ACC112 (cell line): Measurements from ENCODE around the gene ENGASE.
"Not testable (repeated sequence)": the region's sequence is repeated elsewhere in the genome, so short reads cannot be mapped to it uniquely, and the experiment has no call there.

ENCODE experiments used
- H2AFZ ChIP-seq: fragments of 200-600 bp; sonication (generic); one replicate; pipeline ENCODE4 v1.6.0; 2017; ENCODE audit warnings: antibody characterized with exemption, low read length; ENCODE audit not compliant: unreplicated experiment
- H3K27ac ChIP-seq: fragments of 200-600 bp; sonication (generic); 2 replicates; pipeline ENCODE4 v1.5.1; 2014; ENCODE audit warnings: low read depth, mild to moderate bottlenecking, antibody characterized with exemption, low read length, moderate library complexity
- H3K27me3 ChIP-seq: fragments of 200-600 bp; sonication (generic); 2 replicates; pipeline ENCODE4 v1.6.1; 2014; ENCODE audit warnings: mild to moderate bottlenecking, antibody characterized with exemption, low read length, moderate library complexity, mixed read lengths; ENCODE audit not compliant: insufficient read depth
- H3K36me3 ChIP-seq: fragments of 200-600 bp; sonication (generic); 2 replicates; pipeline ENCODE4 v1.6.1; 2016; ENCODE audit warnings: mild to moderate bottlenecking, antibody characterized with exemption, low read length, moderate library complexity, mixed read lengths; ENCODE audit not compliant: insufficient read depth
- H3K4me1 ChIP-seq: fragments of 200-600 bp; sonication (generic); one replicate; pipeline ENCODE4 v1.6.1; 2016; ENCODE audit warnings: low read length, mixed read lengths; ENCODE audit not compliant: insufficient read depth, unreplicated experiment, control insufficient read depth
- H3K4me3 ChIP-seq: fragments of 200-600 bp; sonication (generic); 2 replicates; pipeline ENCODE4 v1.5.1; 2014; ENCODE audit warnings: mild to moderate bottlenecking, low read depth, low read length
- H3K79me2 ChIP-seq: fragments of 200-600 bp; sonication (generic); one replicate; pipeline ENCODE4 v1.6.0; 2016; ENCODE audit warnings: low read length; ENCODE audit not compliant: control insufficient read depth, unreplicated experiment, insufficient read depth

The ENGASE gene

GRCh38 chr17:79073706-79074088 is 927 bp upstream of the ENGASE start:
- Histone ChIP-seq H3K79me2 (no peaks in the 10 kb centered on the region), H3K4me1 (peaks cover 6% of the 10 kb centered on the region), H3K36me3 (no peaks in the 10 kb centered on the region), H2AFZ (no peak overlapping the region), H3K27ac (no peak overlapping the region), H3K27me3 (no peaks in the 10 kb centered on the region), H3K4me3 (no peak overlapping the region)

DNA sequence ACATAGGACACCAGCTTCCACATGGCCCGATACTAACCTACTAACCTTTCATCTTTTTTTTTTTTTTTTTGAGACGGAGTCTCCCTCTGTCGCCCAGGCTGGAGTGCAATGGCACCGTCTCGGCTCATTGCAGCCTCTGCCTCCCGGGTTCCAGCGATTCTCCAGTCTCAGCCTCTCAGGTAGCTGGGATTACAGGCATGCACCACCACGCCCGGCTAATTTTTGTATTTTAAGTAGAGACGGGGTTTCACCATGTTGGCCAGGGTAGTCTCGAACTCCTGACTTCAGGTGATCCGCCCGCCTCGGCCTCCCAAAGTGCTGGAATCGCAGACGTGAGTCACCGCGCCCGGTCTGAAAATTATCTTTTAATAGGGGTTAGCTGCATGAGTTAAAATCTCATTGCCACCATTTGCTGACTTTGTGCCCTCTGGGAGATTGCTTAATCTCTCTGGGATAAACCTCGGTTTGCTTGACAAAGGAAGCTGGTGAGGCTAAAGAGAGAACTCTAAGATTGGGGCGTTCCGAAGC is 439 bp upstream of the ENGASE start:
- not testable (repeated sequence) for H3K27ac ChIP-seq, H3K79me2 ChIP-seq, H3K4me1 ChIP-seq, H3K27me3 ChIP-seq, H3K4me3 ChIP-seq, H2AFZ ChIP-seq, H3K36me3 ChIP-seq

- no peaks in the 10 kb centered on the region for H3K79me2 ChIP-seq
- peak overlapping the region; percentile 87 for H3K4me3 ChIP-seq
- H3K36me3 ChIP-seq = no peaks in the 10 kb centered on the region
- no peaks in the 10 kb centered on the region for H3K27me3 ChIP-seq
- peak overlapping the region; percentile 93 for H2AFZ ChIP-seq
- H3K27ac ChIP-seq = no peak overlapping the region
- H3K4me1 ChIP-seq = peaks cover 6% of the 10 kb centered on the region
Measured at GRCh38 chr17:79075446-79075750, 774 bp downstream of the ENGASE start.

GRCh38 chr17:79075861-79076406 is 1.3 kb downstream of the ENGASE start:
- Histone ChIP-seq H3K4me3 (peak overlapping the region; percentile 87), H3K4me1 (peaks cover 6% of the 10 kb centered on the region), H3K36me3 (no peaks in the 10 kb centered on the region), H3K79me2 (no peaks in the 10 kb centered on the region), H3K27me3 (no peaks in the 10 kb centered on the region), H3K27ac (no peak overlapping the region), H2AFZ (peak overlapping the region; percentile 93)

DNA sequence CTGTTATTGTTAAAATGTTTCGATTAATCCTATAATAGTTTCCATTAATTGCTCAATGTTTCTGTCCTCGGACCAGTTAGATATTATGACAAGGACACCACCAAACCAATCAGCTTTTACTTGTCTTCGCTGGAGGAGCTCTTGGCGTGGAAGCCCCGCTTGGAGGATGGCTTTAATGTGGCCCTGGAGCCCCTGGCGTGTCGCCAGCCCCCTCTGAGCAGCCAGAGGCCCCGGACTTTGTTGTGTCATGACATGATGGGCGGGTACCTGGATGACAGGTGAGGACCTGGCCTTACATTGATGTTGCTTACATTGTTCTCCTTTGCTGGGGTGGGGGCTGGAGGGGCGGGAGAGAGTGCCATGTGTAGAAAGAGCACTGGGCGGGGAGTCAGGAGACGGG is 3.0 kb downstream of the ENGASE start:
- Histone ChIP-seq H3K4me1 (peaks cover 6% of the 10 kb centered on the region), H3K27me3 (no peaks in the 10 kb centered on the region), H3K36me3 (no peaks in the 10 kb centered on the region), H3K4me3 (no peak overlapping the region), H3K79me2 (no peaks in the 10 kb centered on the region), H3K27ac (no peak overlapping the region), H2AFZ (no peak overlapping the region)

DNA sequence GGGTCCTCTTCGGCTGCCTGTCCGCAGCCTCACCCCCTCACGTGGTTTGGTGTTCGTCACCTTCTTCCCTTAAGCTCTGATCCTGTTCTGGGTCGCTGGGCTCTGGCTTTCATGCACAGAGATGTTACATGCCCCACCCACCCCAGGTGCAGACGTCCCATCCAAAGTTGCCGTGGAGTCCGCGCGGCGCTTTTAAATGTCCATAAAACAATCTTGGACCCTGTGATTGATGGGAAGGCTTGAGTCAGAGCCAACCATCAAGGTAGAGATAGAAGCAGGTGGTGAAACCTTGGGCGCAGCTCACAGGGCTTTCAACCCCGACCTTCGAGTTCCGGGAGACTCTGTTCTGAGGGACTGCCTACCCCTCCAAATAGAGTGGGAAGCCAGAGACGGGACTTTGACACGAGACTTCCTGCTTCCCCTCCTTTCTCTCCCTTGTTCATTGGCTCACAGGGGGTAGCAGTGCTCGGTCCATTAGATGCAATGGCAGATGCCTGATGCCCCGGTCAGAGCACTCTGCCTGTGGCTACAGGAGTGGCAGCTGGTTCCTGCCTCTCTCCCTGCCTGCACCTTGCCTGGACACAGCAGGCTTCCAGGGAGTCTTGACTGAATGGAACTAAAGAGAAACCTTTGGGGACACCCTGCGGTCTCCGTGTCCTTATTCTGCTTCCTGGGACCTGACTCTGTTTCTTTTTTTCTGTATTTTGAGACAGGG is 4.0 kb downstream of the ENGASE start:
- Histone ChIP-seq H3K4me1 (peaks cover 6% of the 10 kb centered on the region), H3K79me2 (no peaks in the 10 kb centered on the region)

GRCh38 chr17:79079421-79080200 is 5.0 kb downstream of the ENGASE start:
- H3K27ac ChIP-seq = no peak overlapping the region
- no peaks in the 10 kb centered on the region for H3K27me3 ChIP-seq
- H3K4me1 ChIP-seq = peaks cover 6% of the 10 kb centered on the region
- no peaks in the 10 kb centered on the region for H3K36me3 ChIP-seq
- H3K79me2 ChIP-seq = no peaks in the 10 kb centered on the region
- no peak overlapping the region for H3K4me3 ChIP-seq
- no peak overlapping the region for H2AFZ ChIP-seq

More for the DNA sequence above, 4.0 kb downstream of the ENGASE start:
- Histone ChIP-seq H3K27me3 (no peaks in the 10 kb centered on the region), H3K4me3 (no peak overlapping the region), H3K36me3 (no peaks in the 10 kb centered on the region), H2AFZ (no peak overlapping the region), H3K27ac (no peak overlapping the region)

- no peak overlapping the region for H3K27ac ChIP-seq
- no peaks in the 10 kb centered on the region for H3K36me3 ChIP-seq
- H3K4me3 ChIP-seq = no peak overlapping the region
- no peaks in the 10 kb centered on the region for H3K79me2 ChIP-seq
- no peaks in the 10 kb centered on the region for H3K27me3 ChIP-seq
- H2AFZ ChIP-seq = no peak overlapping the region
- peaks cover 6% of the 10 kb centered on the region for H3K4me1 ChIP-seq
Measured at GRCh38 chr17:79080349-79080748, 5.7 kb downstream of the ENGASE start.

DNA sequence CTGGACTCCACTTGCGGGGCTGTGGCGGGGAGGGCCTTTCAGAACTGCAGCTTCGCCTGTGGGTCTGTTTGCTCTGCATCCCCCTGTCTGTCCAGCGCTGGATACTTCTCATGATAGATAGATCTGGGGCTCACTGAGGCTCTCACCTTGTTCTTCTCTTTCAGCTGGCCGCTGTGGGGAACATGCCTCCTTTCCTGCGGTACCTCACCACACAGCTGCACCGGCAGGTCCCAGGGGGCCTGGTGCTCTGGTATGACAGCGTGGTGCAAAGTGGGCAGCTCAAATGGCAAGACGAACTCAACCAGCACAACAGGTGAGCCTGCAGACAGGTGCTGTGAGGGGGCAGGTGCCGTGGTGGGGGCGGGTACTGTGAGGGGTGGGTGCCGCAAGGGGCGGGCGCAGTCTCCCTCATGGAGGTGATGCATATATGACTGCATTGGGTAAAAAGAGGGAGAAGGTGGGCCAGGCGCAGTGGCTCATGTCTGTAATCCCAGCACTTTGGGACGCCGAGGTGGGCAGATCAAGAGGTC is 6.2 kb downstream of the ENGASE start:
- Histone ChIP-seq H2AFZ (no peak overlapping the region), H3K4me3 (no peak overlapping the region), H3K27ac (no peak overlapping the region), H3K79me2 (no peaks in the 10 kb centered on the region), H3K36me3 (no peaks in the 10 kb centered on the region), H3K27me3 (no peaks in the 10 kb centered on the region), H3K4me1 (peaks cover 2% of the 10 kb centered on the region)

DNA sequence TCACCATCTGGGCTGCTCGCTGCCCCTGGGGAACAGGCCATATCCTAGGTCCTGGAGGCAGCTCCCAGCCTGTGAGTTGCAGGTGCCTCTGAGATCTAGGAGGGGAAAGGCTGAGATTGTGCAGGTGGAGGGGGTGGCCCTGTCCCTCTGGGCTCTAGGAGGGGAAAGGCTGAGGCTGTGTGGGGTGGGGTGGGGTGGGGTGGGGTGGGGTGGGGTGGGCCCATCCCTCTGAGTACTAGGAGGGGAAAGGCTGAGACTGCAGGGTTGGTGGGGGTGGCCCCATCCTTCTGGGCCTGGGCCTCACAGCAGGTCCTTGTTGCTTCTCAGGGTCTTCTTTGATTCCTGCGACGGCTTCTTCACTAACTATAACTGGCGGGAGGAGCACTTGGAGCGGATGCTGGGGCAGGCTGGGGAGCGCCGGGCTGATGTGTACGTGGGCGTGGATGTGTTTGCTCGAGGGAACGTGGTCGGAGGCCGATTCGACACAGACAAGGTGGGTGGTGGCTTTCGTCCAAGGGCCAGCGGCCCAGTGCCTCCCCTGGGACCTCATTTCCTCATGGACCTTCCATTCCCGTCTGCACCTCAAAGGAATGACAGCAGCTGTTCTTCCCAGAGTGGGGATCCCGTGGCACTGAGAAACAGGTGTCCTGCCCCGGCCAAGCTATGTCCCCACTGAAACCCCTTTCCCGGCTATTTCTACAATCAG is 7.1 kb downstream of the ENGASE start:
- Histone ChIP-seq H3K27ac (no peak overlapping the region), H3K79me2 (no peaks in the 10 kb centered on the region), H3K4me3 (no peak overlapping the region), H3K27me3 (no peaks in the 10 kb centered on the region), H2AFZ (no peak overlapping the region), H3K36me3 (no peaks in the 10 kb centered on the region), H3K4me1 (no peaks in the 10 kb centered on the region)
